ENCODE measurements around the gene RHOV.

Gene RHOV

GRCh38 chr15:40906091-40906990 lies 32.3 kb upstream of the RHOV start:
- no peak for DNase-seq (ENCODE audit: low read depth, low spot score)
- H3K27ac ChIP-seq, result peak overlapping the region; percentile 75

GRCh38 chr15:40904552-40905201 lies 30.6 kb upstream of the RHOV start:
- H3K27ac ChIP-seq, result peak overlapping the region; percentile 19
- DNase-seq (ENCODE audit: low read depth, low spot score), result no peak

GRCh38 chr15:40902605-40903561 lies 28.8 kb upstream of the RHOV start:
- H3K27ac ChIP-seq, result peak overlapping the region; percentile 1
- no peak for DNase-seq (ENCODE audit: low read depth, low spot score)

GRCh38 chr15:40901053-40901443 lies 27.0 kb upstream of the RHOV start:
- no peak overlapping the region for H3K27ac ChIP-seq
- DNase-seq (ENCODE audit: low read depth, low spot score), result no peak

DNA sequence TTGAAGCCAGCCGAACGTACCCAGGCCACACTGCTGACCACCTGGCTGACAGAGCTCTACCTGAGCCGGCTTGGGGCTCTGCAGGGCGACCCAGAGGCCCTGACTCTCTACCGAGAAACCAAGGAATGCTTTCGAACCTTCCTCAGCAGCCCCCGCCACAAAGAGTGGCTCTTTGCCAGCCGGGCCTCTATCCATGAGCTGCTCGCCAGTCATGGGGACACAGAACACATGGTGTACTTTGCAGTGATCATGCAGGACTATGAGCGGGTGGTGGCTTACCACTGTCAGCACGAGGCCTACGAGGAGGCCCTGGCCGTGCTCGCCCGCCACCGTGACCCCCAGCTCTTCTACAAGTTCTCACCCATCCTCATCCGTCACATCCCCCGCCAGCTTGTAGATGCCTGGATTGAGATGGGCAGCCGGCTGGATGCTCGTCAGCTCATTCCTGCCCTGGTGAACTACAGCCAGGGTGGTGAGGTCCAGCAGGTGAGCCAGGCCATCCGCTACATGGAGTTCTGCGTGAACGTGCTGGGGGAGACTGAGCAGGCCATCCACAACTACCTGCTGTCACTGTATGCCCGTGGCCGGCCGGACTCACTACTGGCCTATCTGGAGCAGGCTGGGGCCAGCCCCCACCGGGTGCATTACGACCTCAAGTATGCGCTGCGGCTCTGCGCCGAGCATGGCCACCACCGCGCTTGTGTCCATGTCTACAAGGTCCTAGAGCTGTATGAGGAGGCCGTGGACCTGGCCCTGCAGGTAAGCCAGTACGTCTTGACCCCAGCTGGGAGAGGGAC lies 26.4 kb upstream of the RHOV start:
- no peak overlapping the region for H3K27ac ChIP-seq
- no peak for DNase-seq (ENCODE audit: low read depth, low spot score)

DNA sequence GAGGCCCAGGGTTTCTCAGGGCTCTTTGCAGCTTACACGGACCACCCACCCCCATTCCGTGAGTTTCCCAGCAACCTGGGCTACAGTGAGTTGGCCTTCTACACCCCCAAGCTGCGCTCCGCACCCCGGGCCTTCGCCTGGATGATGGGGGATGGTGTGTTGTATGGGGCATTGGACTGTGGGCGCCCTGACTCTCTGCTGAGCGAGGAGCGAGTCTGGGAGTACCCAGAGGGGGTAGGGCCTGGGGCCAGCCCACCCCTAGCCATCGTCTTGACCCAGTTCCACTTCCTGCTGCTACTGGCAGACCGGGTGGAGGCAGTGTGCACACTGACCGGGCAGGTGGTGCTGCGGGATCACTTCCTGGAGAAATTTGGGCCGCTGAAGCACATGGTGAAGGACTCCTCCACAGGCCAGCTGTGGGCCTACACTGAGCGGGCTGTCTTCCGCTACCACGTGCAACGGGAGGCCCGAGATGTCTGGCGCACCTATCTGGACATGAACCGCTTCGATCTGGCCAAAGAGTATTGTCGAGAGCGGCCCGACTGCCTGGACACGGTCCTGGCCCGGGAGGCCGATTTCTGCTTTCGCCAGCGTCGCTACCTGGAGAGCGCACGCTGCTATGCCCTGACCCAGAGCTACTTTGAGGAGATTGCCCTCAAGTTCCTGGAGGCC lies 25.6 kb upstream of the RHOV start:
- DNase-seq (ENCODE audit: low read depth, low spot score), result no peak
- H3K27ac ChIP-seq, result no peak overlapping the region

GRCh38 chr15:40894681-40895448 lies 20.8 kb upstream of the RHOV start:
- peak overlapping the region; percentile 85 for H3K27ac ChIP-seq
- no peak for DNase-seq (ENCODE audit: low read depth, low spot score)

- DNase-seq (ENCODE audit: low read depth, low spot score), result peak; percentile 91
- H3K27ac ChIP-seq, result peak within 1 kb of the TSS; percentile 85
Measured at GRCh38 chr15:40893733-40894680, 20.0 kb upstream of the RHOV start, which contains the start of gene VPS18. VPS18 (plus strand) TSS chr15:40894450; CDS start chr15:40894769, 319 bp downstream.

DNA sequence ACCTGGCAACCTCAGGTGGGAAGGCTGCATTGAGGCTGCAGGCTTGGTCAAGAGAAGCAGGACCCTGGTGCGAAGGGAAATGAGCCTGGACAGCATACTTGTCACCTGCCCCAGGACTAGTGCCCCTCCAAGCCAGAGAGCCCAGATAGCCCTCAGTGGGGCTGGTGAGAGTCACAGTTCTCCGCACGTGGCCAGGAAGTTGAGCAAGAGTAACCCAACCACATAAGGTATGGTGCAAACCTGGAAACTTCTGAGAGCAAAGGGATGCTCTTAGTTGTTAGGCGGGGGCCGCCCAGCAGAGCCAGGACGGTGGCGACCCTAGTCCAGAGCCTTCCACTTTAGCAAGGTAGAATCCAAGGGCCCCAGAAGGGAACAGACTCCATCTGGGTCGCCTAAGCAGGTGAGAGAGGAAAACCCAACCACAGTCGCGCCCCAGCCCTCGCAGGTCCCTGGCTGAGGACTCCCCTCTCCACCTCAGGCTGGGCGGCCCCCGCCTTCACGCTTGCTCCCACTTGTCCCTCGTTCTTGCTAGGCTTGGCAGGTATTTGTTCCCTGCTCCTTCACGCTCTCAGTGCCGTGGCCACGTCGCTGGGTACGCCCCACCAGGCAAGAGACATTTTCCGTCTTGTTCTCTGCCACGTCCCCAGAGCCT lies 19.1 kb upstream of the RHOV start:
- H3K27ac ChIP-seq, result no peak overlapping the region
- no peak for DNase-seq (ENCODE audit: low read depth, low spot score)

- no peak for DNase-seq (ENCODE audit: low read depth, low spot score)
- no peak overlapping the region for H3K27ac ChIP-seq
Measured at GRCh38 chr15:40892447-40893012, 18.5 kb upstream of the RHOV start.

DNA sequence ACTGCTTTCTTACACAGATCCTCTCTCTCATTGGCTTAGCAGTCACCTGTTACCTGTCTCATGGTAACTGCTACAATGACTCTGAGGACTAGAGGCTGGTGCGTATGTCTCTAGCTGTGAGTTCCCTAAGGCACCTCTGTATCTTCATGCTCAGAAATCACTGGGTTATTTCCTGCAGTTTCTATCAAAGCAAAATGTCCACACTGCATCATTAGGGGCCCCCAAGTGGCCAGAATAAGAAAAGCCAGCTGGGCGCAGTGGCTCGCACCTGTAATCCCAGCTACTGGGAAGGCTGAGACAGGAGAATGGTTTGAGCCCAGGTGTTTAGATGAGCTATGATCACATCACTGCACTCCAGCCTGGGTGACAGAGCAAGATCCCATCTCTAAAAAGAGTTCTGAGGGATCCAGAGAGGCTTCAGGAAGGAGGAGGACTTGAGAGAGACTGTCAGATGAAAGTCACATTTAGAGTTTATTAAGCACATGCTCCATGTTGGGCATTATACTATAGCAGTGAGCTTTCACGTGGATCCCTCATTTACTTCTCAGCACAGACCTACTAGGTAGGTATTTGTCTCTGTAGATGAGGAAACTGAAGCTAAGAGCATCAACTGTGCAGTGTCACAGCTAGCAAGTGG lies 17.9 kb upstream of the RHOV start:
- DNase-seq (ENCODE audit: low read depth, low spot score), result no peak
- H3K27ac ChIP-seq, result no peak overlapping the region

- DNase-seq (ENCODE audit: low read depth, low spot score), result no peak
- no peak overlapping the region for H3K27ac ChIP-seq
Measured at GRCh38 chr15:40891138-40891537, 17.1 kb upstream of the RHOV start.

- no peak overlapping the region for H3K27ac ChIP-seq
- no peak for DNase-seq (ENCODE audit: low read depth, low spot score)
Measured at GRCh38 chr15:40889112-40889511, 15.1 kb upstream of the RHOV start.

GRCh38 chr15:40886586-40886985 lies 12.6 kb upstream of the RHOV start:
- DNase-seq (ENCODE audit: low read depth, low spot score), result no peak
- H3K27ac ChIP-seq, result no peak overlapping the region

- no peak overlapping the region for H3K27ac ChIP-seq
- no peak for DNase-seq (ENCODE audit: low read depth, low spot score)
Measured at GRCh38 chr15:40881351-40881750, 7.3 kb upstream of the RHOV start.

DNA sequence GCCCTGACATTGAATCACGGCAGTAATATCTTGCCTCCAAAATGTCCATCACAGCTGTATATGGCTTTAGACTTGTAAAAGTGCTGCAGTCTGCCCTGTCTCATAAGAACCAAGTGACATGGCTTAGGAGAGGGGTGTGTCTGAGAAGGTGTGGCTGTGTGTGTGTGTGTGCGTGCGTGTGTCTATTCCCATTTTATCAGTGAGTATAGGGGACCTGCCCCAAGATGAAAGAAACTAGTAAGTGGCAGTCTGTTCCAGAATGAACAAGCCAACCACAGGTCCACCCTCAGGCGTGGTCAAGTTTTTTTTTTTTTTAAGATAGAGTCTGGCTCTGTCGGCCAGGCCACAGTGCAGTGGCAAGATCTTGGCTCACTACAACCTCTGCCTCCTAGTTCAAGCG lies 5.6 kb upstream of the RHOV start:
- peak overlapping the region; percentile 29 for H3K27ac ChIP-seq
- no peak for DNase-seq (ENCODE audit: low read depth, low spot score)

Measured in epithelial cell of prostate (primary cell).